Measurements from ENCODE around the gene SLC12A7. TPM values are rescaled to one million over a fixed set of nuclear protein-coding genes. Genes with fewer than 3 reads are reported as not detected.

The SLC12A7 gene
- total RNA-seq, 2 donors from 2014 or later: 17.6 to 28.2 TPM

DNA sequence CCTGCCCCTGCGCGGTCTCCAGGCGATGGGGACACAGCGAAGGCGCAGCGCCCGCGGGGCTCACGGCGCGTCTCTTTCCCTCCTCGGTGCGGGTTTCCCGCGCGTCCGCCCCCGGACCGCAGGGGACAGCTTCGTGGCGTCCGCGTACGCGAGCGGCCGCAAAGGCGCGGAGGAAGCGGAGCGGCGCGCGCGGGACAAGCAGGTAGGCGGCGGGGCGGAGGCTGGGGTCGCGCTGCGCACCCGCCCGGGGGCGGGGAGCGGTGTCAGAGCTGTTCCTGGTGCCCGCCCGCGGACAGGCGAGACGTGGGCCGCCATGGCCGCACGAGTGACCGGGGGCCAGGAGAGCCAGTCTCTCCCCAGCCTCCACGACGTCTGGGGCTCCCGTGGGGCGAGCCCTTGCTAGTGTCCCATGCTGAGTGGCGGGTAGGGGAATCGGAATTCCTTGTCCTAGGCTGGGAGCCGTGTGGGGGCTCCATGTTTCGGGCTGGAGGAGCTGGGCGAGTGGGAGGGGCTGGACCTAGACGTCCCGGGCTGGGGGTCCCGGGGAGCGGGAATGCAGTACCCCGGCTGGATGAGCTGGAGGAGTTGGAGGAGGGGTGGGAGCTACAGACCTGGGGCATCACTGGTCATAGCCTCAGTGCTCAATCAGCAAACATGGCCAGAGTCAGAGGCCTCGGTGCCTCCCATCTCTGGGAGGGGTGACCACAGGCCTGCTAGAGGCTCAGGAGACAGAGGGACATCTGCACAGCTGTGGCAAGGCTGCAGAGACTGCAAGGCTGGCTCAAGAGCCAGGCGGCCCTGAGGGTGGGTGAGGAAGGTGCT lies 102.3 kb downstream of the SLC12A7 start:
- Mint-ChIP-seq H3K27me3 (peaks cover 20% of the 10 kb centered on the region), H3K4me3 (no peak overlapping the region)

DNA sequence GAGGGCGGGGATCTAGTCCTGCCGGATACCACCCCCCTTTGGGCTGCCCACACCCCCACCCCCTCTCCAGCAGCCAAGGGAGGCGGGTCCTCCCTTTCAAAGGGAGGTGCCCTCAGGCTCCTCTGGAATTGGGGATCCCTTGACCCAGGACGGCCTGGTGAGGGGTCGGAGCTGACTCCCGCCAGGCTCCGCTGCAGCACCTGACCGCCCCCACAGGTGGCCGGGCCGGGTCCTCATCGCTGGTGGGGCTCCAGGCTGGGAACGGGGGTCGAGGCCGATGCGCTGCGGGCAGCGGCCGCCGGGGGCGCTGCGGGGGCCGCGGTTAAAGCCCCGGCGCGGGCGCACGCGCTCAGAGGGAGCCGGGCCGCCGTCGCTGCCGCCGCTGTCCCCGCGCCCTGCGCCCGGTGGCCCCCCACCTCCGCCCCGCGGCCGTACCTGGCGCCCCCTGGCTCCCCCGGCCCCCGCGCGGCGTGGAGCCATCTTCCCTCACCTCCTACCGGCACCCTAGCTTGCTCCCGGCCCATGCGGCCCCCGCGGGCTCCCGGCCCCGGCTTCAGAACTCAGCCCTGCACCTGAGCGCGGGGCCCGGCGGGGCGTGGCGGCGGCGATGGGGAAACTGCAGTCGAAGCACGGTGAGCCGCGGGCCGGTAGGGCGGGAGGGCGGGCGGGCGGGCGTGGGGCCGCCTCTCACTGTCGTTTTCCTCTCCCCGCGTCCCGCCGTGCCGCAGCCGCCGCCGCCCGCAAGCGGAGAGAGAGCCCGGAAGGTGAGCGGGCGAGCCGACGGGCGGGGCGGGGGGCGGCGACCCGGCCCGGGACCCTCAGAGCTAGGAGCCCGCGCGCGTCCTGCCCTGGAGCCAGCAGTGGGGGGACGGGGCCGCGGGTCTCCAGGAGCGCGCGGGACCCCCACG lies 103.2 kb downstream of the SLC12A7 start, which contains the start of gene NKD2:
Gene NKD2, plus strand, starts transcription at position 352 of the 908 bp plus-strand sequence. Its CDS starts 256 bp downstream, at position 608.
- ATAC-seq (replicated peaks): peak; percentile 31
- H3K36me3 Mint-ChIP-seq (ENCODE audit: low read depth): no peaks in the 10 kb centered on the region
- no peaks in the 10 kb centered on the region for H3K9me3 Mint-ChIP-seq
- H3K27me3 Mint-ChIP-seq: peaks cover 20% of the 10 kb centered on the region
- H3K4me1 Mint-ChIP-seq: peaks cover 10% of the 10 kb centered on the region
- no peak within 1 kb of the TSS for H3K27ac Mint-ChIP-seq
- peak within 1 kb of the TSS; percentile 57 for H3K4me3 Mint-ChIP-seq

More for the DNA sequence above, 102.3 kb downstream of the SLC12A7 start:
- no peaks in the 10 kb centered on the region for H3K9me3 Mint-ChIP-seq
- peaks cover 10% of the 10 kb centered on the region for H3K4me1 Mint-ChIP-seq
- H3K27ac Mint-ChIP-seq: no peak overlapping the region
- no peak for ATAC-seq (replicated peaks)
- H3K36me3 Mint-ChIP-seq (ENCODE audit: low read depth): no peaks in the 10 kb centered on the region

DNA sequence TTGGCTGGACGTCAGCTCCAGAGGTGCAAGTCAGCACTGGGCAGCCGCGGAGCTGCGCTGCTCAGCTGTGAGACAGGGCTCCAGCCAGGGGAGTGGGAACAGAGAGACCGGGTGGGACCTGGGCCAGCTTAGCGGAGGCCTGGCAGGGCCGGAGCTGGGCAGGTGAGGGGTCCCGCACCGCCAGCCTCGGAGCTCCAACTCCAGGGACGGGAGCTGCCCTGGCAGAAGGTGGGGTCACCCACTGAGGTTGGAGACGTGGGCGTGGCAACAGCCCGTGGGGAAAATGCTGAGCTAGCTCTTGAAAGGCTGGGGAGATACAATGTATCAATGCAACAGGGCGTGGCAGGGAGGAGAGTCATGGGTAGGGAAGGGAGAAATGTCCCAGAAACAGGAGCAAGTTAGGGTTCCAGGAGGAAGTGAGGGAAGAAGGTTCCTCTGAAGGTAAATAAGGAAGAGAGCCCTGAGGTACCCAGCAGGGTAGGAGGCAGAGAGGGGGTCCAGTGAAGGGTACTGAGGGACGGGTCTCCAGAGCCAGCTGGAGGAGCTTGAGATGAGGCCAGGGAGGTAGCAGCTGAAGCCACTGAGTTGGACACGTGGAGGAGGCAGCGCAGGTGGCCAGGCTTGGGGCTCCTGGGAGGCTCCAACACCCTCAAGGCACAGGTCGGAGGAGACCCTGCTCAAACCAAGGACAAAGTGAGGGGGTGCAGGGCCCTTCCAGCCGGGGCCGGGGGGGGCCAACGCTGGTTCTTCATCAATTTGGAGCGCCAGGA lies 104.0 kb downstream of the SLC12A7 start:
- H3K4me1 Mint-ChIP-seq: peaks cover 10% of the 10 kb centered on the region
- no peaks in the 10 kb centered on the region for H3K36me3 Mint-ChIP-seq (ENCODE audit: low read depth)
- no peak overlapping the region for H3K27ac Mint-ChIP-seq
- peak overlapping the region; percentile 57 for H3K4me3 Mint-ChIP-seq
- peaks cover 20% of the 10 kb centered on the region for H3K27me3 Mint-ChIP-seq
- no peak for ATAC-seq (replicated peaks)
- H3K9me3 Mint-ChIP-seq: no peaks in the 10 kb centered on the region

DNA sequence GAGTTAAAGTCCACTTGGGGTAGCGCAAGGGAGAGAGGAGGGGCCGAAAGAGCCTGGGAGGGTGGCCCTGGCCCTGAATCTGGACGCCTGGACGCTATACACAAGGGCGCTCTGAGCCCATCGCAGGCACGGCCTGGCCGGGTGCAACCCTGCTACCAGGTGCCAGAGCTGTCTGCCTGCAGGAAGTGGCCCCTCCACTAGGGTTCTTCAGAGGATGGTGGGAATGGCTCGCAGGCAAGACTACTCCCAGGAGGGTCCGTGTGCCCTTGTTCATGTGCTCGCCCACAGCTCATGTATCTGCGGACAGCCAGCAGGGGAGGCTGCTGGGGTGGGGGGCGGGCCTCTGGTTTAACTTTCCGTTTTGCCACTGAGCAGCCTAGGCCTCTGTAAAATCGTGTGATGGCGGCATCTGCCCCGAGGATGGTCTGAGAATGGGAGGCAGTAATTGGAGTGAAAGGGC lies 104.6 kb downstream of the SLC12A7 start:
- H3K27ac Mint-ChIP-seq: no peak overlapping the region
- peaks cover 20% of the 10 kb centered on the region for H3K27me3 Mint-ChIP-seq
- H3K4me1 Mint-ChIP-seq: peaks cover 10% of the 10 kb centered on the region
- peak overlapping the region; percentile 57 for H3K4me3 Mint-ChIP-seq
- H3K9me3 Mint-ChIP-seq: no peaks in the 10 kb centered on the region
- no peaks in the 10 kb centered on the region for H3K36me3 Mint-ChIP-seq (ENCODE audit: low read depth)
- no peak for ATAC-seq (replicated peaks)

DNA sequence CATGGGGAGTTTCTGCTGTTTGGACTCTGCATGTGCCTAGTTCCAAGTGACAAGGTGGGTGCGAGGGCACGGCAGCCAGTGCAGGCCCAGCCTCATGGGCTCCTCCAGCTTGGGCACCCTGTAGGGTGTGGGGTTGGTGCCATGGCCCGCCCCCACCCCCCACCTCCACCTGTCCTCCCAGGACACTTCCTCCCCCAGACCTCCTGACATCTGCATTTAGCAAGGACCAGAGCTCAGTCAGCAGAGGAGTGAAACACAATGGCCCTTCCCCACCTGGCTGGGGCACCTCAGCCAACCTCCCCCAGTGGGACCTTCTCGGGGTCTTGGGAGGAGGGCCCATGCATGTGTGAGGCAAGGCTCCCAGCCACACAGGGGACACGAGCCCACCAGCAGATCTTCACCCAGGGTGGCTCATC lies 105.2 kb downstream of the SLC12A7 start:
- Mint-ChIP-seq H3K9me3 (no peaks in the 10 kb centered on the region), H3K27me3 (peaks cover 20% of the 10 kb centered on the region), H3K4me3 (no peak overlapping the region), H3K27ac (no peak overlapping the region), H3K4me1 (peaks cover 10% of the 10 kb centered on the region), H3K36me3 (ENCODE audit: low read depth) (no peaks in the 10 kb centered on the region)
- ATAC-seq (replicated peaks): no peak

DNA sequence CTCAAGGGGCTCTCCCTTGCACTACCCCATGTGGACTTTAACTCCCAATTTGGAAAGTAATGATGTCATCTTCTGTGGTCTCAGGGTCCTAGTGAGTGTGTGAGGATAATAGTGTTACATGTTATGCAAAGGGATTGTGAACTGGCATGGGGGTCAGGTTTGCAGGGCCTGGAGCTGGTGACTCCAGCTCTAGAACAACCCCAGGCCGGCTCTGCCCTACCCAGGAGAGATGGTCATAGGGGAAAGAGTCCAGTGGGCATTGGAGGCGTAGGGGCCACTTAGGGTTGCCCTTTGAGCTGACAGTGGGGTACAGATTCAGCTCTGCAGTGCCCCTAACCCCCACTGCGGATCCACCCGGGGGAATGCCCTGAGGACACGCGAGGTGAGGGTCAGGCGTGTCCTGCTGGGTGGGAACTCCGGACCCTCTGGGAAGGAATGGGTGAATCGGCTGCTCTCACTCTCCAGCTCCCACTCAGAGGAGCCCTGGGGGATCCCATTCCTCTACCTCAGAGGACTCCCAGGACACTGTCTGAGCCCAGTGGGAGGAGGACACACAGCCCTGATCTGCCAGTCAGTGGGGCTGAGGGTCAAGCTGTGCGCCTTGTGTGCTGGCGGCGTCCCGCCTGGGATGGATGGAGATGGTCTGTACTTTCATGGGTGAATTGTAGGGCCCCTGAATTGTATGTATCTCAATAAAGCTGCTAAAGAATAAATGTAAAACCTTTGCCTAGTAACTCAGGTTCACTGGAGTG lies 105.8 kb downstream of the SLC12A7 start:
- no peak overlapping the region for H3K27ac Mint-ChIP-seq
- peaks cover 14% of the 10 kb centered on the region for H3K27me3 Mint-ChIP-seq
- H3K4me1 Mint-ChIP-seq: peaks cover 10% of the 10 kb centered on the region
- H3K36me3 Mint-ChIP-seq (ENCODE audit: low read depth): no peaks in the 10 kb centered on the region
- H3K4me3 Mint-ChIP-seq: peak overlapping the region; percentile 21
- ATAC-seq (replicated peaks): no peak
- no peaks in the 10 kb centered on the region for H3K9me3 Mint-ChIP-seq

DNA sequence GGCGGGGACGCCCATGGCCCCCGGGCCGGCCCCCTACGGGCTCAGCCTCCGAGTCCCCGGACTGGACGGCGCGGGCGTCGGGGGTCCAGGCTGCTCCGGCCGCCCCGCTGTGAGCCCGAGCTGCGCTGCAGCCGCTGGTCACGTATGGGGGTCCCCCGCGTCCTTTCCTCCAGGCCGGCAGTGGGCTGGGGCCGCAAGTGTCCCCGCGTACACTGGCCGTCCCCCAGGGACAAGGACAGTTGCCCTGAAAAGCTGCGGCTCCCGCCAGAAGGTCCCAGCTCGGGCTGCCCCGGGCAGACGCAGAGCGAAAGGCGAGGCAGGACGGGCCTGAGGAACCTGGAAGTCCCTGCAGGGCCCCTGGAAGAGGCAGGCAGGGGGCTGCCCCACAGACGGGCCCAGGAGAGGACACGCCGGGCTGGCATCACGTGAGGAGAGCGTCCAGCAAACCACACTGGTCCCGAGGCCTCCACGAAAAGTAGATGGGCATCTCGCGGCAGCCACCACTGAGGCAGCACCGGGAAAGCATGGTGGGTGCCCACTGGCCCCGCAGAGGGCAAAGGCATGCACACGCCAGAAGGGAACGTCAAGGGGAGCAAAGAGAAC lies 106.5 kb downstream of the SLC12A7 start:
- H3K27me3 Mint-ChIP-seq: peaks cover 13% of the 10 kb centered on the region
- no peaks in the 10 kb centered on the region for H3K9me3 Mint-ChIP-seq
- no peak overlapping the region for H3K27ac Mint-ChIP-seq
- no peak for ATAC-seq (replicated peaks)
- H3K4me1 Mint-ChIP-seq: peaks cover 10% of the 10 kb centered on the region
- H3K4me3 Mint-ChIP-seq: peak overlapping the region; percentile 21
- H3K36me3 Mint-ChIP-seq (ENCODE audit: low read depth): no peaks in the 10 kb centered on the region

DNA sequence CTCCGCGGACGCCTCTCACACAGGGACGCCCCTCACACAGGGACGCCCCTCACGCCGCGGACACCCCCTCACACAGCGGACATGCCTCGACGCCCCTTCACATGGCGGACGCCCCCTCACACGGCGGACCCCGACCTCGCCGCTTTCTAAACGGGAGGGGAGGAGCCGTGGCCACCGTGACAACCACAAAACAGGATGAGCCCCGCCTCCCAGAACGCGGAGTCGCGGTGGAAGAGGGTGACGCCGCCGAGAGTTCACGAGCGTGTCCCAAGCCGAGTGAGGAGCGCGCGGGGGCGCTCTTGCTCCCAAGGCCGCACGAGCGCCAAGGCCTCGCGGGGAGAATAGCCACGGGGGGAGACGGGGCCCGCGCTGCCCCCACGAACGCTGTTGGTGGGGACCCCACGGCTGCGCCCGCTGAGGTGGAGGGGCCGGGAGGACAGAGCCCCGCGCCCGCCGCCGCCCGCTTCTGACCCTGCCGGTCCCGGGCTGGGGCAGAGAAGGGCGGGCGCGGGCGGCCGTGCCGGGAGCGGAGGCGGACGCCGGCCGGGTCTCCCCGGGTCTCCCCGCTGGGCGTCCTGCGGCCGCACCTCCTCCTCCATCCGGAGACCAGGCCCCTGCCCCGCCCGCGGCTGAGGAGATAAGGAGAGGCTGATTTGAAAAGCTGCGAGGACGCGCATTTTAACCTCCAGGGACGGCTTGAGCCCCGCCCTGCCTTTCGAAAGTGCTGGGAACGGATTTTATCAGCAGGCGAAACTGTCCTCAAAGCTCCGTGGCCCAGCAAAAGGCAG lies 107.2 kb downstream of the SLC12A7 start:
- Mint-ChIP-seq H3K27ac (no peak overlapping the region), H3K4me1 (peaks cover 10% of the 10 kb centered on the region), H3K4me3 (peak overlapping the region; percentile 48), H3K9me3 (no peaks in the 10 kb centered on the region), H3K36me3 (ENCODE audit: low read depth) (no peaks in the 10 kb centered on the region), H3K27me3 (peaks cover 10% of the 10 kb centered on the region)
- ATAC-seq (replicated peaks): peak; percentile 57

DNA sequence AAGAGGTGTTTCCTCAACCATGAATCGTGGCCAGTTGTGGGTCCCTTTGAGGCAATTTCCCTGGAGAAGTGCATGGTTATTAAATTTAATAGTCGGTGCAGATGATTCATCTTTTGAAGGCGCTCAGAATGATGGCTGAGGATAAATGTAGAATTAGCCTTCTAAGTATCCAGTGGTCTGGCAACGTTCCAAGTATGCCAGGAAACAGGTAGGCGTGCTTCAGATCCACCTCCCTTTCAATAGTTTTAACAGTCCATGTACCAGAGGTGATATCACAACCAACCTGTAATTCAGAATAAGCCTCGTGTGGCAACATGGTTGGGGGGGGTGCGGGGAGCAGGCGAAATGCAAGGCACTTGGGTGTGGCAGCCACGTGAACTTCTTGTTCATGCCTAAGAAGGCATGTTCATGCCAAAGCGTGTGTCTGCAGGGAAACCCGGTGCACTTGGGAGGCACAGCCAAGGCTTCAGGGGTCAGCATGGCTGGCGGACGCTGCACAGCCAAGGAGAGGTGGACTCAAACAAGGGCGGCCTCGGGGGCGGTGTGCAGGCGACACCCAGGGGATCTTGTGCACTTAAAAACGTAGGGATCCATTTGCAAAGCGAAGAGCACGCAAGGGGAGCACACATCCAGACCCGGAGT lies 108.4 kb downstream of the SLC12A7 start:
- peak; percentile 20 for ATAC-seq (replicated peaks)
- Mint-ChIP-seq H3K9me3 (no peaks in the 10 kb centered on the region), H3K36me3 (ENCODE audit: low read depth) (no peaks in the 10 kb centered on the region), H3K4me1 (peaks cover 10% of the 10 kb centered on the region), H3K4me3 (peak overlapping the region; percentile 44), H3K27ac (no peak overlapping the region), H3K27me3 (peaks cover 9% of the 10 kb centered on the region)

DNA sequence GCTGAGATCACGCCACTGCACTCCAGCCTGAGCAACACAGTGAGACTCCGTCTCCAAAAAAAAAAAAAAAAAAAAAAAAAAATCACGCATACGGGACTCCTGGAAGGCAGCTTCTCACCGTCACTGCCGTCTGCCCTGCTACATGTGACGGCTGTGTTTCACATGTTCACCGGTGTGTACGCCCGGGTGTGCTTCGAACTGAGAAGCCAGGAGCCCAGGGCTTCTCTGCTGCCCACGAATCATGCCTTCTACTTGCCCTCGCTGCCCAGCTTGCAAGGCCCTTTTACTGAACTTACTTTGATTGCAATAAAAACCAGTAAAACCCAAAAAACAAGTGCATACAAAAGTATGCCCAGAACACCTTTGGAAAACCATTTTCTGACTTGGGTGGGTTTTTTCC lies 109.0 kb downstream of the SLC12A7 start:
- no peaks in the 10 kb centered on the region for H3K36me3 Mint-ChIP-seq (ENCODE audit: low read depth)
- H3K4me1 Mint-ChIP-seq: peaks cover 7% of the 10 kb centered on the region
- H3K4me3 Mint-ChIP-seq: peak overlapping the region; percentile 44
- no peak for ATAC-seq (replicated peaks)
- H3K9me3 Mint-ChIP-seq: no peaks in the 10 kb centered on the region
- no peak overlapping the region for H3K27ac Mint-ChIP-seq
- peaks cover 6% of the 10 kb centered on the region for H3K27me3 Mint-ChIP-seq

DNA sequence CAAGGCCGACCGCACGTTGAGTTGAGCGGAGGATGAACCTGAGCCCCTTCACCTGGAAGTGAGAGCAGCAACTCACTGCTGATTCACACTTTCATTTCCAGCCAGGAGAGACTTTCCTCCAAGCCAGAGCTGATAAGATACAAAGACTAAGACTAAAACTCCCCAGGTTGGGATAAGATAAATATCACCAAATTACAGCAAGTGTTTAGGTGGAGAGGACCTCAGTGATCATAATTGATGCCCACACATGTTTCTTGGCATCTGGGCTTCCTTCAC lies 109.7 kb downstream of the SLC12A7 start:
- Mint-ChIP-seq H3K27ac (no peak overlapping the region), H3K4me1 (peaks cover 8% of the 10 kb centered on the region), H3K27me3 (no peaks in the 10 kb centered on the region), H3K36me3 (ENCODE audit: low read depth) (no peaks in the 10 kb centered on the region), H3K4me3 (no peak overlapping the region), H3K9me3 (no peaks in the 10 kb centered on the region)
- ATAC-seq (replicated peaks): peak; percentile 31

DNA sequence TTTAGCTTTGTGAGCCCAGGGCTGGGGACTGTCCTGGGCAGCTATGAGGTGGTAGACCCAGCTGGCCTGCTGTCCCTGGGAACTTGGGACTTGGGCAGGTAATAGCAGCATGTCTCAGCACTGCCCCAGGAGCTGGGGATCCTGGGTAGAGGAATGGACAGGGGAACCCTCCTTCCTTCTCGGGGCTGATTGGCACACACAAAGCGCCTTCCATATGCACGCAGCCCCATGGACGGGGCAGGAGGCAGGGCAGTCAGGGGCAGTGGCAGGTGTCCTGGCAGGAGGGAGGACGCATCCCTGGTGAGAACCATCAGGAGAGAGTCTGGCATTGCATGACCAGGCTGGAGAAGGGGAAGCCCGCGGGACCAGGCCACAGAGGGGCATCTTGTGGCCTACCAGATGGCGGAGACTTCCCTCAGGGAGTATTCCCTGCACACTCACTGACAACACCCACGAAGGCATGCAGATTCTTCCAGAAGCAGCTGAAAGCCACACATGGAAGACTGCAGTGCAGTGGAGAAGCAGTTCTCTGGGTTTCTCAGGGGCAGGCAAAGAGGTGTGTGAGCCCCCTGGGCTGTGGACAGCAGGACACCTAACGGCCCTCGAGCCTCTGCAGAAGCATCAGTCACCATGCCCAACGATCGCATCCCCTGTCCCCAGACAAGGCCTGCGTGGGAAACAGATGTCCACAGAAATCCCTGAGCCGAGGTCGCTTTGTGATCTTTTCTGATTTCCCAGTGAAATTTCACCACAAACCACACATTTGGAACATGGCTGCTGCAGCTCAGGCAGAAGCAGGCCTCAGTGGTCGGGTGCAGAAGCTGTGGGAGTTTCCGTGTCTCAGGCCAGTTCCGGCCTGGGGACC lies 110.2 kb downstream of the SLC12A7 start:
- ATAC-seq (replicated peaks): no peak
- Mint-ChIP-seq H3K27ac (no peak overlapping the region), H3K4me1 (peaks cover 13% of the 10 kb centered on the region), H3K36me3 (ENCODE audit: low read depth) (no peaks in the 10 kb centered on the region), H3K4me3 (no peak overlapping the region), H3K9me3 (no peaks in the 10 kb centered on the region), H3K27me3 (no peaks in the 10 kb centered on the region)
